Liver (tissue), 9 donors: ENCODE measurements around the gene POLR3H. TPM values are rescaled to one million over a fixed set of nuclear protein-coding genes. Genes with fewer than 3 reads are reported as not detected.

Experiments
- DNase-seq: peaks from one replicate; pipeline ENCODE4 v3.0.0-alpha.2; 2017; ENCODE audit warnings: low spot score
- H3K27ac ChIP-seq, 2 donors: one replicate each; pipeline ENCODE4 v1.7.0; 2013; ENCODE audit warnings: inconsistent platforms in 2 of 2, low read length in 2 of 2, control low read depth in 1 of 2, low read depth in 1 of 2, mild to moderate bottlenecking in 1 of 2
- H3K27me3 ChIP-seq, 4 donors: one replicate each; pipeline versions ENCODE4 v1.6.1 to v1.7.0; 2013; ENCODE audit warnings: low read length in 3 of 4, inconsistent platforms in 1 of 4, mild to moderate bottlenecking in 1 of 4, moderate library complexity in 1 of 4; ENCODE audit not compliant: control insufficient read depth in 4 of 4, insufficient read depth in 4 of 4
- H3K36me3 ChIP-seq, 4 donors: one replicate each; pipeline versions ENCODE4 v1.6.1 to v1.7.0; 2013; ENCODE audit warnings: low read length in 3 of 4, mild to moderate bottlenecking in 3 of 4, low read depth in 1 of 4, moderate library complexity in 1 of 4; ENCODE audit not compliant: control insufficient read depth in 4 of 4, insufficient read depth in 3 of 4
- H3K4me1 ChIP-seq, 4 donors: one replicate each; pipeline versions ENCODE4 v1.6.1 to v1.7.0; 2013; ENCODE audit warnings: low read length in 3 of 4, mild to moderate bottlenecking in 3 of 4, moderate library complexity in 1 of 4; ENCODE audit not compliant: control insufficient read depth in 4 of 4, insufficient read depth in 4 of 4
- H3K4me3 ChIP-seq, 3 donors: one replicate each; pipeline versions ENCODE4 v1.6.1 to v1.7.0; 2013; ENCODE audit warnings: low read length in 3 of 3, control low read depth in 1 of 3, low read depth in 1 of 3, mild to moderate bottlenecking in 1 of 3
- H3K9ac ChIP-seq, 2 donors: one replicate each; pipeline ENCODE4 v1.7.0; 2013; ENCODE audit warnings: low read length in 2 of 2, mild to moderate bottlenecking in 2 of 2, moderate library complexity in 2 of 2, control low read depth in 1 of 2, low read depth in 1 of 2
- H3K9me3 ChIP-seq, 4 donors: one replicate each; pipeline versions ENCODE4 v1.6.1 to v1.7.0; 2013; ENCODE audit warnings: low read length in 3 of 4; ENCODE audit not compliant: control insufficient read depth in 4 of 4
- EGR1 ChIP-seq, 2 donors: IDR thresholded peaks; 2 replicates each; pipeline ENCODE4 v1.6.1; 2016 to 2018; ENCODE audit warnings: antibody characterized with exemption in 2 of 2, low read depth in 2 of 2
- FOXA1 ChIP-seq: IDR thresholded peaks from 2 replicates; pipeline ENCODE4 v1.6.1; 2016; ENCODE audit warnings: antibody characterized with exemption
- FOXA2 ChIP-seq: IDR thresholded peaks from 2 replicates; pipeline ENCODE4 v1.6.1; 2016; ENCODE audit warnings: antibody characterized with exemption
- GABPA ChIP-seq, 2 donors: IDR thresholded peaks in 1 of 2; conservative IDR thresholded peaks in 1 of 2; 2 replicates each; pipeline ENCODE4 v1.6.1; 2016; ENCODE audit warnings: antibody characterized with exemption in 2 of 2, mild to moderate bottlenecking in 1 of 2, moderate library complexity in 1 of 2
- HNF4G ChIP-seq: IDR thresholded peaks from 2 replicates; pipeline ENCODE4 v1.6.1; 2016; ENCODE audit warnings: antibody characterized with exemption
- JUND ChIP-seq, 2 donors: IDR thresholded peaks; 2 replicates each; pipeline ENCODE4 v1.6.1; 2016; ENCODE audit warnings: antibody characterized with exemption in 2 of 2
- NR2F2 ChIP-seq: IDR thresholded peaks from 2 replicates; pipeline ENCODE4 v1.6.1; 2016; ENCODE audit warnings: antibody characterized with exemption
- RAD21 ChIP-seq, 2 donors: IDR thresholded peaks; 2 replicates each; pipeline ENCODE4 v1.6.1; 2016; ENCODE audit warnings: antibody characterized with exemption in 2 of 2, mild to moderate bottlenecking in 2 of 2
- RXRA ChIP-seq, 2 donors: IDR thresholded peaks; 2 replicates each; pipeline ENCODE4 v1.6.1; 2017 to 2018; ENCODE audit warnings: antibody characterized with exemption in 2 of 2, mild to moderate bottlenecking in 1 of 2
- SP1 ChIP-seq: IDR thresholded peaks from 2 replicates; pipeline ENCODE4 v1.6.1; 2018; ENCODE audit warnings: antibody characterized with exemption, mild to moderate bottlenecking
- WGBS: extraction: QIAGEN DNeasy Blood & Tissue Kit; methylation state at CpG from one replicate; pipeline ENCODE4 v1.1.7; 2013; 5-methylcytosine and 5-hydroxymethylcytosine counted together
- polyA plus RNA-seq, 2 donors: library from polyadenylated mRNA; stranded (reverse) in 1 of 2; unstranded in 1 of 2; fragments of 200-250 nt in 1 of 2; fragments of >200 nt in 1 of 2; fragmentation: Nextera tagmentation in 1 of 2; extraction: Ambion mirVana in 1 of 2; gene quantifications; one replicate each; pipeline versions ENCODE4 v1.2.1 to v1.2.3, GENCODE V29; 2013 to 2015
- total RNA-seq, 2 donors: library from RNA; depleted of rRNA; stranded (reverse); fragments of >200 nt; gene quantifications; one replicate each; pipeline ENCODE4 v1.2.3, GENCODE V29; 2014
- TF ChIP-seq, protein P1 (sequence below): IDR thresholded peaks from 2 replicates; pipeline ENCODE4 v1.6.1; 2016; ENCODE audit warnings: antibody characterized with exemption, mild to moderate bottlenecking
- TF ChIP-seq, protein P2 (sequence below): fragments of 150-350 bp; IDR thresholded peaks from 2 replicates; pipeline ENCODE4 v1.5.1; 2017; ENCODE audit warnings: improper control_type of control experiment, low read depth, low read length; ENCODE audit not compliant: missing input control
- TF ChIP-seq, protein P3 (sequence below): IDR thresholded peaks from 2 replicates; pipeline ENCODE4 v1.6.1; 2016; ENCODE audit warnings: antibody characterized with exemption
- TF ChIP-seq, protein P4 (sequence below): IDR thresholded peaks from 2 replicates; pipeline ENCODE4 v1.6.1; 2016; ENCODE audit warnings: antibody characterized with exemption
- donor health status: healthy.
- donor health status: healthy.
- donor health status: healthy.
- donor health status: healthy.
- donor health status: healthy.

POLR3H gene
- total and polyA plus RNA-seq, 4 donors: 11.7 to 37.7 (median 27.1) TPM

DNA sequence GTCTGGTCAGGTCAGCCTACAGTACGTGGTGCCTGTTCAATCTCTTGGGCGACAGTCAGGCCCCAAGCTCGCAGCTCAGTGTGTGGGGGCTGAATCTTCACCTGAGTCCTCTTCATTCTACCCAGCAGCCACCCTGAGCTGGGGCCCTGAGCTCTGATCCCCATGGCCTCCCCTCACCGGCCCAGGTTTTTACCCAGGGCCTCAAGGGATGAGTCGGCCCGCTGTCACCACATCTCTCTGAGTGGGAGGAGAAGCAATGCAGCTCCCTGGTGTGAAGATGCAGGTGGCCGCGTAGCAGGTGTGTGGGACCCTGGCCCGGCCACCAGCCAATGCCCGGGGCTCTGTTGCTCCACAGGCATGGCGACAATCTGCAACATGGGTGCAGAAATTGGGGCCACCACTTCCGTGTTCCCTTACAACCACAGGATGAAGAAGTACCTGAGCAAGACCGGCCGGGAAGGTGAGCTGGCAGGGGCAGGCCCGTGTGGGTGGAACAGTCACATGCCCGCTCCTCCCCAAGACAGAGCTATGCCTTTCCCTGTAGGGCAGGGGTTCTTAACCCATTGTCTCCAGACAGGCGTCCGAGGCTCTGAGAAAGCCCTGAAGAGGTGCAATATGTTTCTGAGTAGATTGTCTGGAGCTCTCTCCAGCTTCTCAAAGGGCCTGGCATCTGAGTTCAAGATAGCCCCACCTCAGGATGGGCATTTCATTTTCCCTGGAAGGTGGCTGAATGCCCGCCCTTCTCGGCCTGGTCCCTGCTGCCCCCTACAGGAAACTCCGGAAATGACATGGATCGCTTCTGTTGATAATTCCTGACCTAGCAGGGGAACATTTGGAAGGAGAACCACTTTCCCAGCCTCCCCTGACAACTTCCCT, 26.9 kb downstream of the POLR3H start:
- Histone ChIP-seq H3K9me3 (no peaks in the 10 kb centered on the region), H3K9ac (no peak overlapping the region), H3K36me3 (peaks cover 8 to 54% (median 29%) of the 10 kb centered on the region in 4 donors), H3K27ac (no peak overlapping the region), H3K4me1 (peaks cover under 1 to 21% (median 11%) of the 10 kb centered on the region in 4 donors), H3K27me3 (no peaks in the 10 kb centered on the region), H3K4me3 (no peak overlapping the region)
- TF ChIP-seq, protein P1, sequence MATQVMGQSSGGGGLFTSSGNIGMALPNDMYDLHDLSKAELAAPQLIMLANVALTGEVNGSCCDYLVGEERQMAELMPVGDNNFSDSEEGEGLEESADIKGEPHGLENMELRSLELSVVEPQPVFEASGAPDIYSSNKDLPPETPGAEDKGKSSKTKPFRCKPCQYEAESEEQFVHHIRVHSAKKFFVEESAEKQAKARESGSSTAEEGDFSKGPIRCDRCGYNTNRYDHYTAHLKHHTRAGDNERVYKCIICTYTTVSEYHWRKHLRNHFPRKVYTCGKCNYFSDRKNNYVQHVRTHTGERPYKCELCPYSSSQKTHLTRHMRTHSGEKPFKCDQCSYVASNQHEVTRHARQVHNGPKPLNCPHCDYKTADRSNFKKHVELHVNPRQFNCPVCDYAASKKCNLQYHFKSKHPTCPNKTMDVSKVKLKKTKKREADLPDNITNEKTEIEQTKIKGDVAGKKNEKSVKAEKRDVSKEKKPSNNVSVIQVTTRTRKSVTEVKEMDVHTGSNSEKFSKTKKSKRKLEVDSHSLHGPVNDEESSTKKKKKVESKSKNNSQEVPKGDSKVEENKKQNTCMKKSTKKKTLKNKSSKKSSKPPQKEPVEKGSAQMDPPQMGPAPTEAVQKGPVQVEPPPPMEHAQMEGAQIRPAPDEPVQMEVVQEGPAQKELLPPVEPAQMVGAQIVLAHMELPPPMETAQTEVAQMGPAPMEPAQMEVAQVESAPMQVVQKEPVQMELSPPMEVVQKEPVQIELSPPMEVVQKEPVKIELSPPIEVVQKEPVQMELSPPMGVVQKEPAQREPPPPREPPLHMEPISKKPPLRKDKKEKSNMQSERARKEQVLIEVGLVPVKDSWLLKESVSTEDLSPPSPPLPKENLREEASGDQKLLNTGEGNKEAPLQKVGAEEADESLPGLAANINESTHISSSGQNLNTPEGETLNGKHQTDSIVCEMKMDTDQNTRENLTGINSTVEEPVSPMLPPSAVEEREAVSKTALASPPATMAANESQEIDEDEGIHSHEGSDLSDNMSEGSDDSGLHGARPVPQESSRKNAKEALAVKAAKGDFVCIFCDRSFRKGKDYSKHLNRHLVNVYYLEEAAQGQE: no peak
- TF ChIP-seq, protein P2, sequence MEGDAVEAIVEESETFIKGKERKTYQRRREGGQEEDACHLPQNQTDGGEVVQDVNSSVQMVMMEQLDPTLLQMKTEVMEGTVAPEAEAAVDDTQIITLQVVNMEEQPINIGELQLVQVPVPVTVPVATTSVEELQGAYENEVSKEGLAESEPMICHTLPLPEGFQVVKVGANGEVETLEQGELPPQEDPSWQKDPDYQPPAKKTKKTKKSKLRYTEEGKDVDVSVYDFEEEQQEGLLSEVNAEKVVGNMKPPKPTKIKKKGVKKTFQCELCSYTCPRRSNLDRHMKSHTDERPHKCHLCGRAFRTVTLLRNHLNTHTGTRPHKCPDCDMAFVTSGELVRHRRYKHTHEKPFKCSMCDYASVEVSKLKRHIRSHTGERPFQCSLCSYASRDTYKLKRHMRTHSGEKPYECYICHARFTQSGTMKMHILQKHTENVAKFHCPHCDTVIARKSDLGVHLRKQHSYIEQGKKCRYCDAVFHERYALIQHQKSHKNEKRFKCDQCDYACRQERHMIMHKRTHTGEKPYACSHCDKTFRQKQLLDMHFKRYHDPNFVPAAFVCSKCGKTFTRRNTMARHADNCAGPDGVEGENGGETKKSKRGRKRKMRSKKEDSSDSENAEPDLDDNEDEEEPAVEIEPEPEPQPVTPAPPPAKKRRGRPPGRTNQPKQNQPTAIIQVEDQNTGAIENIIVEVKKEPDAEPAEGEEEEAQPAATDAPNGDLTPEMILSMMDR: peak; percentile 89
- TF ChIP-seq RAD21 (IDR thresholded peaks at IDR 0.05) (peak; percentile 99), RXRA (IDR thresholded peaks at IDR 0.05) (peak in 1 of 2 donors; percentile 23), SP1 (no peak)
- 60% methylated on average over 22 of the region's 22 CpGs for WGBS
- DNase-seq: peak; percentile 87

DNA sequence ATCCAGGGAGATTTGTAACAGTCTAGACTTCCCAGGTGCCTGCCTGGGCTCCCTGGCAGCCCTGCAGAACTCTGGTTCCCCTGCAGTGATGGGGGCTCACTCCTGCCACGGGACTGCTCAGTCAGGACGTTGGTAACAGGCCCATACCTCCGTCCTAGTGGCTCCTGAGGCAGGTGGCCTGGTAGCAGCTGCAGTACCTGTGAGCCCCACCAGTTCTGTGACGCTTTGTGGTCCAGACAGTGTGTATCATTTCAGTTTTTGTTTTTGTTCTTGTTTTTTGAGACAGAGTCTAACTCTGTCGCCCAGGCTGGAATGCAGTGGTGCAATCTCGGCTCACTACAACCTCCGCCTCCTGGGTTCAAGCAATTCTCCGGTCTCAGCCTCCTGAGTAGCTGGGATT, 27.8 kb downstream of the POLR3H start:
- Histone ChIP-seq H3K27ac (no peak overlapping the region), H3K27me3 (no peaks in the 10 kb centered on the region), H3K4me1 (peaks cover 4 to 28% (median 19%) of the 10 kb centered on the region in 4 donors), H3K9me3 (no peaks in the 10 kb centered on the region), H3K9ac (no peak overlapping the region), H3K4me3 (no peak overlapping the region), H3K36me3 (peaks cover 8 to 61% (median 29%) of the 10 kb centered on the region in 4 donors)
- TF ChIP-seq HNF4G (no peak), JUND (IDR thresholded peaks at IDR 0.05) (no peak), SP1 (no peak), NR2F2 (no peak), GABPA (IDR thresholded peaks at IDR 0.05 in 1 of 2, conservative IDR thresholded peaks at IDR 0.05 in 1 of 2) (no peak)
- TF ChIP-seq, protein P3, sequence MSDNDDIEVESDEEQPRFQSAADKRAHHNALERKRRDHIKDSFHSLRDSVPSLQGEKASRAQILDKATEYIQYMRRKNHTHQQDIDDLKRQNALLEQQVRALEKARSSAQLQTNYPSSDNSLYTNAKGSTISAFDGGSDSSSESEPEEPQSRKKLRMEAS: no peak
- WGBS: 93% methylated on average over 8 of the region's 8 CpGs
- DNase-seq: no peak

DNA sequence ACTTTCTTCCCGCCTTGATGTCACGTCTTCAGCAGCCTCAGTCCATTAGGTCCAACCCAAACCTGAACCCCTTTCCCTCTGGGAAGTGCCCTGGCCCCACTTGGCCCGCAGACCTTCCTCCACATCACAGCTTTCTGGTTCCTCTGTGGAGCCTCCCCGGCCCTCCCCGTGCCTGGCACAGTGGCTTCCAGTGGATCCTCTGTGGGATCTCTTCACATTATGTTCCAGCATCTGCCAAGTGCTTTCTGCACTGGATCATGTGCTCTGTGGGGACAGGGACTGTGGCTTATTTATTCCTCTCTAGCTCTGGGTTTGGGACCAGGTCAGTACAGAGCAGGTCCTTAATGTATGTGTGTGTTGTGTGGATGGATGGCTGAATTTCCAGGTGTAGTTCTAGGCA, 30.9 kb downstream of the POLR3H start:
- no peak overlapping the region for H3K9ac ChIP-seq
- WGBS: 96% methylated on average over 5 of the region's 5 CpGs
- no peak for TF ChIP-seq HNF4G
- TF ChIP-seq, protein P2: no peak
- no peak for TF ChIP-seq EGR1 (IDR thresholded peaks at IDR 0.05; ENCODE audit: low read depth in 2 of 2)
- no peak for TF ChIP-seq GABPA (IDR thresholded peaks at IDR 0.05 in 1 of 2, conservative IDR thresholded peaks at IDR 0.05 in 1 of 2)
- no peak for TF ChIP-seq SP1
- TF ChIP-seq, protein P4, sequence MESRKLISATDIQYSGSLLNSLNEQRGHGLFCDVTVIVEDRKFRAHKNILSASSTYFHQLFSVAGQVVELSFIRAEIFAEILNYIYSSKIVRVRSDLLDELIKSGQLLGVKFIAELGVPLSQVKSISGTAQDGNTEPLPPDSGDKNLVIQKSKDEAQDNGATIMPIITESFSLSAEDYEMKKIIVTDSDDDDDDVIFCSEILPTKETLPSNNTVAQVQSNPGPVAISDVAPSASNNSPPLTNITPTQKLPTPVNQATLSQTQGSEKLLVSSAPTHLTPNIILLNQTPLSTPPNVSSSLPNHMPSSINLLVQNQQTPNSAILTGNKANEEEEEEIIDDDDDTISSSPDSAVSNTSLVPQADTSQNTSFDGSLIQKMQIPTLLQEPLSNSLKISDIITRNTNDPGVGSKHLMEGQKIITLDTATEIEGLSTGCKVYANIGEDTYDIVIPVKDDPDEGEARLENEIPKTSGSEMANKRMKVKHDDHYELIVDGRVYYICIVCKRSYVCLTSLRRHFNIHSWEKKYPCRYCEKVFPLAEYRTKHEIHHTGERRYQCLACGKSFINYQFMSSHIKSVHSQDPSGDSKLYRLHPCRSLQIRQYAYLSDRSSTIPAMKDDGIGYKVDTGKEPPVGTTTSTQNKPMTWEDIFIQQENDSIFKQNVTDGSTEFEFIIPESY: no peak
- no peak for TF ChIP-seq FOXA2
- TF ChIP-seq FOXA1: no peak
- H3K9me3 ChIP-seq: no peaks in the 10 kb centered on the region
- no peak overlapping the region for H3K27ac ChIP-seq
- no peak for DNase-seq
- no peak overlapping the region for H3K4me3 ChIP-seq
- H3K36me3 ChIP-seq: peaks cover 5 to 65% (median 31%) of the 10 kb centered on the region in 4 donors
- H3K4me1 ChIP-seq: peaks cover 4 to 39% (median 24%) of the 10 kb centered on the region in 4 donors
- H3K27me3 ChIP-seq: no peaks in the 10 kb centered on the region
